ENCODE results near the gene DNAJA1. TPM values are rescaled to one million over a fixed set of nuclear protein-coding genes. Genes with fewer than 3 reads are reported as not detected.

The DNAJA1 gene
- total RNA-seq, 1 experiment from 2014 or later = 373 TPM

DNA sequence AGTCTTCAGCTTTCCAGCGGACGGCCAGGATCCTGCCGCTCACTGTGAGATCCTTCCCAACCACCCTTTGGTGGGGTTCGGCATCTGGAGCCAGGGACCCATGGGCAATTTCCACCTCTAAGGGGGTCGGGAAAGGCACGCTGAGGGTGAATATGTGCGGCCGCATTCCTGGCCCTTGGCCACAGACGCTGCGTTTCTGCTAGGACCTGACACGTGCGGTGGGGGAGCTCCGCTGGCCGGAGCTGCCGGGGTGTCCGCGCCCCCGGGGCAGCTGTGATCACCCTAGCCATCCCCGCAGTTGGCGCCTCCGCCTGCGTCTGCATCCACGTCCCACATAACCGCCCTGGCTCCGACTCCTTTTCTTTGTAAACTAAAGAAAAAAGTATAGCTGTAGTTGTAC is 5.3 kb upstream of the DNAJA1 start:
- peaks cover 8% of the 10 kb centered on the region for H3K4me1 ChIP-seq (ENCODE audit: insufficient read depth, low read length, poor library complexity, severe bottlenecking)
- TF ChIP-seq EZH2 (IDR thresholded peaks at IDR 0.05; ENCODE audit: borderline replicate concordance, low read depth, low read length, poor library complexity, severe bottlenecking) = no peak
- TF ChIP-seq, protein P1, sequence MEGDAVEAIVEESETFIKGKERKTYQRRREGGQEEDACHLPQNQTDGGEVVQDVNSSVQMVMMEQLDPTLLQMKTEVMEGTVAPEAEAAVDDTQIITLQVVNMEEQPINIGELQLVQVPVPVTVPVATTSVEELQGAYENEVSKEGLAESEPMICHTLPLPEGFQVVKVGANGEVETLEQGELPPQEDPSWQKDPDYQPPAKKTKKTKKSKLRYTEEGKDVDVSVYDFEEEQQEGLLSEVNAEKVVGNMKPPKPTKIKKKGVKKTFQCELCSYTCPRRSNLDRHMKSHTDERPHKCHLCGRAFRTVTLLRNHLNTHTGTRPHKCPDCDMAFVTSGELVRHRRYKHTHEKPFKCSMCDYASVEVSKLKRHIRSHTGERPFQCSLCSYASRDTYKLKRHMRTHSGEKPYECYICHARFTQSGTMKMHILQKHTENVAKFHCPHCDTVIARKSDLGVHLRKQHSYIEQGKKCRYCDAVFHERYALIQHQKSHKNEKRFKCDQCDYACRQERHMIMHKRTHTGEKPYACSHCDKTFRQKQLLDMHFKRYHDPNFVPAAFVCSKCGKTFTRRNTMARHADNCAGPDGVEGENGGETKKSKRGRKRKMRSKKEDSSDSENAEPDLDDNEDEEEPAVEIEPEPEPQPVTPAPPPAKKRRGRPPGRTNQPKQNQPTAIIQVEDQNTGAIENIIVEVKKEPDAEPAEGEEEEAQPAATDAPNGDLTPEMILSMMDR (conservative IDR thresholded peaks at IDR 0.05; ENCODE audit: low read depth, low read length) = no peak
- no peak overlapping the region for H3K27ac ChIP-seq (ENCODE audit: low read depth, low read length, poor library complexity, severe bottlenecking)
- peaks cover 5% of the 10 kb centered on the region for H3K36me3 ChIP-seq (ENCODE audit: insufficient read depth, low read length, poor library complexity, severe bottlenecking)
- no peaks in the 10 kb centered on the region for H3K27me3 ChIP-seq (replicated peaks; ENCODE audit: insufficient read depth, low read depth, low read length, poor library complexity)
- no peaks in the 10 kb centered on the region for H3K9me3 ChIP-seq (ENCODE audit: low read depth, low read length, poor library complexity, severe bottlenecking)
- no peak overlapping the region for H3K4me3 ChIP-seq (ENCODE audit: low read depth, low read length, poor library complexity, severe bottlenecking)
- ChIA-PET POLR2A (ENCODE audit: low non-redundant PET) (no interaction called here), CTCF (no interaction called here)
- DNase-seq (ENCODE audit: low spot score) = no peak
- intact Hi-C loops (cut with micrococcal nuclease; ENCODE audit: unreplicated experiment) = no loop called here
- BruUV-seq (replicated peaks) = no TSS peak

- TF ChIP-seq, protein P1 (conservative IDR thresholded peaks at IDR 0.05; ENCODE audit: low read depth, low read length) = no peak
- TF ChIP-seq EZH2 (IDR thresholded peaks at IDR 0.05; ENCODE audit: borderline replicate concordance, low read depth, low read length, poor library complexity, severe bottlenecking) = no peak
- Histone ChIP-seq H3K4me3 (ENCODE audit: low read depth, low read length, poor library complexity, severe bottlenecking) (no peak overlapping the region), H3K36me3 (ENCODE audit: insufficient read depth, low read length, poor library complexity, severe bottlenecking) (peaks cover 16% of the 10 kb centered on the region), H3K27me3 (replicated peaks; ENCODE audit: insufficient read depth, low read depth, low read length, poor library complexity) (no peaks in the 10 kb centered on the region), H3K4me1 (ENCODE audit: insufficient read depth, low read length, poor library complexity, severe bottlenecking) (peaks cover 15% of the 10 kb centered on the region), H3K9me3 (ENCODE audit: low read depth, low read length, poor library complexity, severe bottlenecking) (no peaks in the 10 kb centered on the region), H3K27ac (ENCODE audit: low read depth, low read length, poor library complexity, severe bottlenecking) (peak overlapping the region; percentile 0)
- no peak for DNase-seq (ENCODE audit: low spot score)
- ChIA-PET POLR2A (ENCODE audit: low non-redundant PET) (no interaction called here), CTCF (no interaction called here)
- no TSS peak for BruUV-seq (replicated peaks)
- intact Hi-C loops (cut with micrococcal nuclease; ENCODE audit: unreplicated experiment) = no loop called here
These were observed 2.8 kb upstream of the DNAJA1 start for GRCh38 chr9:33022303-33022702.

GRCh38 chr9:33022755-33023154 is 2.3 kb upstream of the DNAJA1 start:
- DNase-seq (ENCODE audit: low spot score) = no peak
- Histone ChIP-seq H3K4me1 (ENCODE audit: insufficient read depth, low read length, poor library complexity, severe bottlenecking) (peaks cover 14% of the 10 kb centered on the region), H3K27ac (ENCODE audit: low read depth, low read length, poor library complexity, severe bottlenecking) (peak overlapping the region; percentile 0), H3K4me3 (ENCODE audit: low read depth, low read length, poor library complexity, severe bottlenecking) (no peak overlapping the region), H3K36me3 (ENCODE audit: insufficient read depth, low read length, poor library complexity, severe bottlenecking) (peaks cover 20% of the 10 kb centered on the region), H3K9me3 (ENCODE audit: low read depth, low read length, poor library complexity, severe bottlenecking) (no peaks in the 10 kb centered on the region), H3K27me3 (replicated peaks; ENCODE audit: insufficient read depth, low read depth, low read length, poor library complexity) (no peaks in the 10 kb centered on the region)
- intact Hi-C loops (cut with micrococcal nuclease; ENCODE audit: unreplicated experiment) = no loop called here
- no TSS peak for BruUV-seq (replicated peaks)
- CTCF ChIA-PET = no interaction called here
- no peak for TF ChIP-seq EZH2 (IDR thresholded peaks at IDR 0.05; ENCODE audit: borderline replicate concordance, low read depth, low read length, poor library complexity, severe bottlenecking)
- TF ChIP-seq, protein P1 (conservative IDR thresholded peaks at IDR 0.05; ENCODE audit: low read depth, low read length) = no peak
- POLR2A ChIA-PET (ENCODE audit: low non-redundant PET) = no interaction called here

Measured in A673 (cell line).